GM15510 (cell line): ENCODE results near the gene CAB39L.

ENCODE experiments used
- POLR2A ChIP-seq: IDR thresholded peaks from 3 replicates; pipeline ENCODE4 v1.6.1; 2011; ENCODE audit warnings: borderline replicate concordance; ENCODE audit not compliant: insufficient read length; ENCODE audit errors: extremely low read depth

CAB39L gene

DNA sequence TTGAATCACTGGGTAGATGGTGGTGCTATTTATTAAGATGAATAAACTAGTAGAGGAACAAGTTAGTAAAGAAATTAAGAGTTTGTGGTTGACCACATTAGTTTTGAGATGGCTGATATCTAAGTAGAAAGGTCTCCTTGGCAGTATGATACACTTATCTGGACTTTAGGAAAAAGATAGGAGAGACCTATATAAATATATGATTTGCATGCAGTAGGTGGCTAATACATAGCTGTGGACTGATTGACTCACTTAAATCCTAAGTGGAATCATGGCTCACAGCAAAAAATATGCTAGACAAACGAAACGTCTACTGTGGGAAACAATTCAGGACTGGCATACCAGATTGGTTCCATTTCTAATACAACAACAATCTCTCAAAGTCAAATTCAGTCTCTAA lies 92.0 kb downstream of the CAB39L start:
- TF ChIP-seq POLR2A = no peak

DNA sequence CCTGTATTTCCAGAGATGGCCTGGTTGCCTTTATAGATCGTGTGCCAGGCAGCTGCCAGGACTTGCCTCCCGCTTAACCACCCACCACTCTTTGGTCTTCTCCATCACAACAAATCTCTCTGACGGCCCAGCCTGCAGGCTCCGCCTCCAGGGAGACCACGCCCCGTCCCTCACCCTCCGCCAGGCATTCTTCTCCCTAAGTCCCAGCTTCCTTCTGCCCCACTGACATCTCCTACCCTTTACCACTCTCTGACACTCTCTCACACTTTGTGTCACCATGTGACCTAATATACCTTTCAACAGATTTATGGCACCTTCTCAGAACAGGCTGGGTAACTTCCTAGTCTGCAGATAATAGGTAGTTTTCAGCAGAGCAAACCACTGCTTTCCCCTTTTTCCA lies 95.1 kb downstream of the CAB39L start:
- no peak for TF ChIP-seq POLR2A

DNA sequence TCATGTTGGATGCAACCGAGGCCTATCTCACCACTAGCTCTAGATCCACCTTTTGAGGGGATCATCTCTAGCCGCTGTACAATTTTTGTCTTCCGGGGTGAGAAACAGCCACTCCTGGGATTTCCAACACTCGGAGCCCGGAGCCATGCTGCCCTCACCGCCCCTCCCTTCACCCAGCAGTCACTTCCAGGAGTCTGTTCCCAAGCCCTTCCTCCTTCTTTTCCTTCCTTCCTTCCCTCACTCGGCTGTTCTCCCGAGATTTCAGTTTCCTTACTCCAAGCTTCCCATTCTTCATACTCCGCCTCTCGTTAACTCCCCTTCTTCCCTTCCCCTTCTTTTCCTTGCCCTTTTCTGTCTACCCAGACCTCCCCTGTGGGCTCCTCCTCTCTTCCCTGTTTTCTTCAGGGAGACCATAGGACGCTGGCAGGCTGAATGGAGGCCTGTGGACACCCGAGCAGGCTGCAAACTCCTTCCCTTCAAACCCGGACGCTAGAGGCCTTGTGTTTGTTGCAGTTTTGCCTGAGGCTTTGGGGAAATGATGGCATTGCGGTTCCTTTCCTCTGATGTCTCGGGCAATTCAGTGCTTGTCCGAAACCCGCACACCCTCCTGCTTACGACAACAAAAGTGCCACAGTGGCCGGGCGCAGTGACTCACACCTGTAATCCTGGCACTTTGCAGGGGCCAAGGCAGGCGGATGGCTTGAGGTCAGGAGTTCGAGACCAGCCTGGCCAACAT lies 96.0 kb downstream of the CAB39L start:
- TF ChIP-seq POLR2A = no peak

DNA sequence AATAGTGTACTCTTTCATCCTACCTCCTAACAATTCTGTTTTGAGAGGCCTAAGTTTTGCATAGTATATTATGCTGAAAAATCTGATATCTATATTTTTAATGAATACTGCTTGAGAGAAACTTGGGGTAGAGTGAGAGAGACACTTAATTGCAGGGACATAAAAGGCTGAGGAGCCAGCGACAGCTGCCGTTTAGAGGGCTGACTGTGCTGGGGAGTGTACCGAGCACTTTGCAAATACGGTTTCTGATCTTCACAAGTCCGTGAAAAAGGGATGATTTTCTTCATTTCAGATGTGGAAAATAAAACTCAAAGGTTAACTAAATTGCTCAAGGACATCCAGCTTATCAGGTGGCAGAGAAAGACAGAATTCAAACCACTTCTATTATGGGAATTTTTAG lies 97.4 kb downstream of the CAB39L start:
- no peak for TF ChIP-seq POLR2A

DNA sequence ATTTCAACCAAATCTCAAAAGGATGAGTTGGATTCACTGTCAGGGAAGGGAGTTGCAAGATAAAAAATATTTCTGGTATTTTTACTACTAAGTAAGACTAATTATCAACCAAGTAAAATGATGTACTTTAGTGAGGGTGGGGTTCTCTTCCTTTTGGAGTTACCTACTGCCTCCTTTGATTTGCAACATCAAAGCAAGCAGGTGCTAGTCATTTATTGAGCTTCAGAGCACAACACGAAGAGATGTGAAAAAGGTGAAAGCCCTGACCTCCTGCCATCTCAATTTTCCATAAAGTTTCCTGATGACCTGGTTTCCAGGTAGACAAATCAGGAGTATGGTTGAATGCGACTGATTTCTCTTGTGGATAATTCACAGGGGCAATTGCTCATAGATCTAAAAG lies 100.1 kb downstream of the CAB39L start:
- TF ChIP-seq POLR2A = no peak

DNA sequence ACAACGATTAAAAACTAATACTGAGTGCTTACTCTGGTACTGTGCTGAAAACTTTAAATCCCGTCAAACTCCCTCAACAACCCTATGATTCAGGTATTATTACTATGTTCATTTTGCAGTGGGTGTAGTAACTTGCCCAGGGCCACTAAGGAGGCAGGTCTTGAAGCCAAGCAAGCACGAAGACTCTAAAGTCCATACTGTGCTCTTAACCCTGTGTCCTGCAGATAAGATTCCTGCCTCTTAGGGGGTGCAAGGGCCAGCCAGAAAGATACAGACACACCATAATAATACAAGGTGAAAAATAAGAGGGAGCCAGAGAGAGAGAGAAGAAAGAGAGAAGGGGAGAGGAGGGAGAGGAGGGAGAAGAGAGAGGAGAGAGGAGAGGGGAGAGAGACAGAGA lies 100.6 kb downstream of the CAB39L start:
- no peak for TF ChIP-seq POLR2A

DNA sequence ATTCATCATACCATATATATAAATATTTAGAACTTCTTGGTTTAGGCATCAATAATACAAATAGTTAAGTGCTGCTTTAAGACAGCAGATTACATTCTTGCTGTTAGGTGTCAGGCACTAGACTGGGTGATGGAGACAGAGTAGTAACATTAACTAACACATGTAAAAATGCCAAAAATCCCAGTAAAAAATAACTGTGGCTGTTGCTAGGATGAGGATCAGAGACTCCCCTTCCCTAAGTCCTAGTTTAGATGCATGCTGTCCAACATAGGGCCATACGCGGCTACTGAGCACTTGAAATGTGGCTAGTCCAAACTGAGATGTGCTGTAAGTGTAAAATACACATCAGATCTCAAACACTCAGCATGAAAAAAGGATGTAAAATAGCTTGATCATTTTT lies 101.4 kb downstream of the CAB39L start:
- no peak for TF ChIP-seq POLR2A

DNA sequence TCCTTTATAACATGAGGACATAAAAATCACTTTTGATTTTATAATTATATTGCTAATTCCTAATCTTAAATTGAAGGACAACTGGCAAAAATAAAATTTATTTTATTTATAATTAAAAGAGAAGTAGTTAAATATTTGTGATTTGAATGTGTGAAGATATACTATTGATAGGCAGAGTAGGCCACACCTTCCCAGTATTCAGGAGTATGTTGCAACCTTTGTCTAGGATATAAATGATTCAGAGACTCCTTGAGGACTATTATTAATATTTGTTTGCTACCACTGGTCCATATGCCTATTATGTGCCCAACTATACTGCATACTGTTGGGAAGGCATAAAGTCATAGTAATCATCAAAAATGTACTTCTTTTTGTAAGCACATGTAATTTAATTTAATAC lies 101.9 kb downstream of the CAB39L start:
- no peak for TF ChIP-seq POLR2A

DNA sequence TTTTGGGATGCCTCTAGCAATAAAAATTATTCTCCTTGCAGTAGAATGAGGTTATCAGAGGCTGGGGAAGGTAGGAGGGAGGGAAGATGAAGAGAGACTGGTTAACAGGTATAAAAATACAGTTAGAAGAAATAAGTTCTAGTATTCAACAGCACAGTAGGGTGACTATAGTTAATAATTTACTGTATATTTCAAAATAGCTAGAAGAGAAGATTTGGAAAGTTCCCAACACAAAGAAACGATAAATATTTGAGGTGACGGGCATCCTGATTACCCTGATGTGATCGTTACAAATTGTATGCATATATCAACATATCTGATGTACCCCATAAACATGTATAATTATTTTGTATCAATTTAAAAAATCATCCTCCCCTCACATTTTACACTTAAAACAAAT lies 102.3 kb downstream of the CAB39L start:
- no peak for TF ChIP-seq POLR2A

DNA sequence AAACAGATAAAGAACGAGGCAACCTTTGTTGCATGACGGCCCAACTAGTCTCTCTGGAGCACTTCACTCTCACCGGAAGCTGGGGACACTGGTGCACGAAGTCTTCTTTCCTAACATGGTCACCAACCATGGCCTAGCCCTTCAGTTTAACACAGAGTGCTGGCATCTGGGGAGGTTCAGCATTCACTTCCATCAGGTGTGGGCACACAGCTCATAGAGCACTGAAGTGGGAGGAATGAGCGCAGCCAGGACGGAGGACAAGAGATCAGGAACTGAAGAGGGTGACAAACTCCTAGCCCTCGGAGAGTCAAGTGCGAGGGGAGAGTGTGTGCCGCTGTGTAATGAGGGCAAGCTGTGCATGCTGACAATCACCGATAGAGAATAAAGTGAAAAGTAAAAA lies 103.7 kb downstream of the CAB39L start:
- TF ChIP-seq POLR2A = no peak

DNA sequence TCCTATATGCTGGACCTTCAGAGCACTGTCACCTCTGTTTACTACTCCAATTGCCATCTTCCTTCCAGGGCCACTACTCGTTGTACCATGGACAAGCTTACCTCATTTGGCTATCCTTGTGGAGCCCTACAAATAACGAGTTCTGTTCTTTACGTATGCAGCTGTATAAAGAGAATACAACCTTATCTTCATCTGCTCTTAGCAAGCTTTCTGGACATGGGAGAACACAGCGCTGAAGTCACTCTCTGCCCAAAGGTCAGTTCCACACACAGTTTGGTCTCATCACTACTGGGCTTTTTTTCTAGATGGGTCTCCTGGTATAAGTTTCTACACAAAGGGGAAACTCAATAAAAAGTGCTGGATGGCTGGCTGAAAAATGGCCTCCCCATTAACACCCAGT lies 107.2 kb downstream of the CAB39L start:
- no peak for TF ChIP-seq POLR2A

DNA sequence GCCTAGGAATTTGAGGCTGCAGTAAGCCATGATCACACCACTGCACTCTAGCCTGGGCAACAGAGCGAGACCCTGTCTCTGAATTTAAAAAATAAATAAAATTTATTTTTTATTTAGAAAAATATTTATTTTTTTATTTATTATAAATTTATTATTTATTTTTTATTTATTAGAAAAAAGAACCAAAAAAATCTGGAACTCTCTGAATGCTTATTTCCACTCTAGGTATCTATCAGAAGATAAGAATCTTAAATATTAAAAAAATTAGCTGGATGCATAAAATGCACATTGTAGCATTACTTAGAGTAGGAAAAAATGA lies 113.4 kb downstream of the CAB39L start:
- no peak for TF ChIP-seq POLR2A

DNA sequence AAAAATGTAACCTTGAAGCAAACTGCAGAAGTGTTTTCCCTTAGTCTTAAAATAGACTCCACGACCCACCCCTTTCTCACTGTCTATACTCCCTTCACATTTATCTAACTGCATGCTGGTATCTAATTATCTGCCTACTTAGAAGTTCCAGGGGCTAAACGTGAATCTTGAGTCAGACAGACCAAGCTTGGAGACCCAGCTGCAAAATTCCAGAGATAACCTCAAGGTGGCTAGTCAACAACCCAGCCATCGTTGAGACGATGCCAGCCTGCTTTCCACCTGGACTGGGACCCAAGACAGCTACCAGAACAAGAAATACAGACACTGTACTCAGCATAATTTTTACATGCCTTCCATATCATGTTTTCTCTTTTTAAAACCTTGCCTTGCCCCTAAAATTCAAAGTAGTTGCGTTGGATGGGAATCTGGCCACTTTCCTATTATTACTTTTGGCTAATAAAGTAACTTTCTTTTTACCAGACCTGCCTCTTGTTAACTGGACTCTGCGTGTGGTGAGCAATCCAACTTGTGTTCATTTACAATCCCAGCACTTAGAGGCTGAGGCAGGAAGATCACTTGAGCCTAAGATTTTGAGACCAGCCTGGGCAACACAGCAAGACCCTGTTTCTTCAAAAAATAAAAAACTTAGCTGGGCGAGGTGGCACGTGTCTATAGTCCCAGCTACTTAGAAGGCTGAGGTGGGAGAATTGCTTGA lies 113.9 kb downstream of the CAB39L start:
- TF ChIP-seq POLR2A = no peak

DNA sequence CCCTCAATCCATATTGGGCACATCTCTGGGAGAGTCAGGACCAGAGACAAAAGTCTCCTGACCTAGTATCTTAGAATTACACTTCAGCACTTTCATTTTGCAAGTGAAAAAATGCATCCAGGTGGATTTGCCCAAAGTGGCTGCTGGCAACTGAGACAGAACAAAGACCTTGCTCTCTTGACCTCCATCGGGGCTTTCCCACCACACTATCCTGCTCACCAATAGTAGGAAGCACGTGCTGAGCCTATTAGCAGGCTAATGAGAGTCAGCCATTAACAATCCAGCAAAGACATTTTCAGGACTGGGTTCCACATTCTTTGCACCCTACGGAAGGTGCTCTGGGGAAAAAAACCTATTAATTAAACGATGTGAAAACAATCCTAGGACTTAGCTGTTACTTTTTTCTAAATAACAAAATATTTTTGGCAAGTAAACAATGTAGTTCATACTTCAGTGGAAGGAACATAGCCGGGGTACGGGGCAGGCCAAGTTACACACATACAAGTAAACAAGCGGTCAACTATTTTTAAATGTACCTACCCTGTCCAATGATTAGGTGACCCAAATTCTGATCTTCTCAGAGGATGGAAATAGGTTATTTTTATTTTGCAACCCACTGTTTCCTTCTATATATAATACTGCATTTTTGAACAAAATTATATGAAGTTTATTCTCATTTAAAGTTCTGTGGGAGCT lies 117.5 kb downstream of the CAB39L start:
- TF ChIP-seq POLR2A = no peak

DNA sequence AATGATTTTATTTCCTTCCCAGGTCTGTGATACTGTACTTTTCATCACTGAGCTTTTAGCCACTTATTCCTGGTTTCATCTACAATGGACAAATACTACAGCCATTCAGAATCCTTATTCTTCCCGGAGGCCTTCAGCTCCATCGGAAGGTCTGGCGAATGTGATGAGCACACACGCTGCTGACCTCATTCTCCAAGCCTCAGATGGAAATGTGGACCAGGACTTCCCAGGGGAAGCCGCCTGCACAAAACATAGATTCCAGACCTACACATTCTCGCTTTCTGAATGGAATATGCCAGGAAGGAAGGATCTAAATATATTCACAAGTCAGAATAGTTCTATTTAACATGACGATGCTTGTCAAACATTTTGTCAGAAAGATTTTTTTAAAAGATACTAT lies 120.5 kb downstream of the CAB39L start:
- TF ChIP-seq POLR2A = no peak

DNA sequence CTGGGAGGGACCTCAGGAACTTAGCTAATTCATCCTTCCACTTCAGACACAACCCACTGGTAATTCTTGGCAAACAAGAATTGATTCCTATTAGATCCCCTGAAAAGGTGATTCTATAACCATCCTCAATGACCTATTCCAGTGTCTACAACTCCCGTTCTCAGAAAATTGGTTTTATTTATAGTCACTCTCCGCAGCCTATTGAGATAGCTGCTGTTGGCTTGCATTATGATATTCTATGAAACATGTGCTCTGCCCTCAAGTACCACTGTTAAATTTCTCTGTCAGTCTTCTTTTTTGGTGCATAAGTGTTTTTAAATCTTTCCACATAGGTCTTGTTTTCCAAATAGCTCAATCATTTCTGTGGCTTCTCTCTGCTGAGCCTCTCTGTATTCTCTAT lies 121.2 kb downstream of the CAB39L start:
- TF ChIP-seq POLR2A = no peak
